Measurements from ENCODE around the gene ITGB6. TPM values are rescaled to one million over a fixed set of nuclear protein-coding genes. Genes with fewer than 3 reads are reported as not detected.
"Not testable (repeated sequence)": the region's sequence is repeated elsewhere in the genome, so short reads cannot be mapped to it uniquely, and the experiment has no call there.

The ITGB6 gene
- total RNA-seq, 2 experiments from 2014 or later, result not detected

- CTCF ChIA-PET, result no interaction called here
- Mint-ChIP-seq H3K36me3 (ENCODE audit: low read depth) (no peaks in the 10 kb centered on the region), H3K27ac (no peak overlapping the region), H3K27me3 (peaks cover 2% of the 10 kb centered on the region), H3K4me1 (no peaks in the 10 kb centered on the region), H3K4me3 (no peak overlapping the region), H3K9me3 (no peaks in the 10 kb centered on the region)
- no peak for DNase-seq
- POLR2A ChIA-PET, result no interaction called here
These were observed 34.1 kb downstream of the ITGB6 start for GRCh38 chr2:160165996-160166395.

GRCh38 chr2:160165081-160165480, 35.0 kb downstream of the ITGB6 start:
- Mint-ChIP-seq H3K4me1 (no peaks in the 10 kb centered on the region), H3K4me3 (no peak overlapping the region), H3K27ac (no peak overlapping the region), H3K9me3 (no peaks in the 10 kb centered on the region), H3K27me3 (peaks cover 2% of the 10 kb centered on the region), H3K36me3 (ENCODE audit: low read depth) (no peaks in the 10 kb centered on the region)
- ChIA-PET CTCF (no interaction called here), POLR2A (no interaction called here)
- no peak for DNase-seq

GRCh38 chr2:160157861-160158829, 41.9 kb downstream of the ITGB6 start:
- Mint-ChIP-seq H3K36me3 (ENCODE audit: low read depth) (no peaks in the 10 kb centered on the region), H3K4me1 (no peaks in the 10 kb centered on the region), H3K27ac (no peak overlapping the region), H3K4me3 (no peak overlapping the region), H3K9me3 (peaks cover 3% of the 10 kb centered on the region), H3K27me3 (no peaks in the 10 kb centered on the region)
- DNase-seq, result no peak
- ChIA-PET POLR2A (no interaction called here), CTCF (interaction anchor here (0.8 to 1.1 kb wide), 2 partner anchors 11 to 16 kb away, joined by 3 read pairs; no protein-coding TSS in a partner anchor)

- Mint-ChIP-seq H3K36me3 (ENCODE audit: low read depth) (no peaks in the 10 kb centered on the region), H3K4me3 (no peak overlapping the region), H3K9me3 (peaks cover 3% of the 10 kb centered on the region), H3K4me1 (no peaks in the 10 kb centered on the region), H3K27ac (no peak overlapping the region), H3K27me3 (peaks cover 2% of the 10 kb centered on the region)
- ChIA-PET POLR2A (no interaction called here), CTCF (interaction anchor here (1.1 kb wide), 1 partner anchor 18 kb away, joined by 3 read pairs; no protein-coding TSS in a partner anchor)
- no peak for DNase-seq
These were observed 43.4 kb downstream of the ITGB6 start for GRCh38 chr2:160156665-160157064.

- H3K27me3 Mint-ChIP-seq, result peaks cover 2% of the 10 kb centered on the region
- peaks cover 3% of the 10 kb centered on the region for H3K9me3 Mint-ChIP-seq
- no peak for DNase-seq
- H3K27ac Mint-ChIP-seq, result no peak overlapping the region
- CTCF ChIA-PET, result no interaction called here
- no peaks in the 10 kb centered on the region for H3K36me3 Mint-ChIP-seq (ENCODE audit: low read depth)
- POLR2A ChIA-PET, result no interaction called here
- no peaks in the 10 kb centered on the region for H3K4me1 Mint-ChIP-seq
- no peak overlapping the region for H3K4me3 Mint-ChIP-seq
These were observed 44.0 kb downstream of the ITGB6 start for GRCh38 chr2:160156100-160156499.

- H3K27ac Mint-ChIP-seq; H3K4me3 Mint-ChIP-seq; H3K9me3 Mint-ChIP-seq; POLR2A ChIA-PET; DNase-seq; H3K4me1 Mint-ChIP-seq; CTCF ChIA-PET; H3K36me3 Mint-ChIP-seq (ENCODE audit: low read depth): not testable (repeated sequence)
- peaks cover 15% of the 10 kb centered on the region for H3K27me3 Mint-ChIP-seq
These were observed 51.7 kb downstream of the ITGB6 start for GRCh38 chr2:160148419-160148818.

GRCh38 chr2:160145471-160145870, 54.6 kb downstream of the ITGB6 start:
- ChIA-PET POLR2A (no interaction called here), CTCF (no interaction called here)
- DNase-seq, result no peak
- Mint-ChIP-seq H3K27me3 (peaks cover 12% of the 10 kb centered on the region), H3K4me1 (no peaks in the 10 kb centered on the region), H3K36me3 (ENCODE audit: low read depth) (no peaks in the 10 kb centered on the region), H3K27ac (no peak overlapping the region), H3K4me3 (no peak overlapping the region), H3K9me3 (no peaks in the 10 kb centered on the region)

GRCh38 chr2:160144280-160144990, 55.6 kb downstream of the ITGB6 start:
- ChIA-PET POLR2A (interaction anchor here (0.6 kb wide), 1 partner anchor 850 kb away, joined by 3 read pairs; no protein-coding TSS in a partner anchor), CTCF (interaction anchor here (0.6 kb wide), 1 partner anchor 1153 kb away, joined by 5 read pairs; no protein-coding TSS in a partner anchor)
- Mint-ChIP-seq H3K27me3 (peaks cover 12% of the 10 kb centered on the region), H3K4me3 (no peak overlapping the region), H3K27ac (no peak overlapping the region), H3K4me1 (no peaks in the 10 kb centered on the region), H3K9me3 (no peaks in the 10 kb centered on the region), H3K36me3 (ENCODE audit: low read depth) (no peaks in the 10 kb centered on the region)
- DNase-seq, result no peak

GRCh38 chr2:160142472-160142871, 57.6 kb downstream of the ITGB6 start:
- DNase-seq, result no peak

GRCh38 chr2:160141912-160142311, 58.2 kb downstream of the ITGB6 start:
- H3K4me3 Mint-ChIP-seq, result no peak overlapping the region
- CTCF ChIA-PET, result interaction anchor here (0.8 to 1.3 kb wide), 2 partner anchors 10 to 22 kb away, joined by 3 to 4 read pairs; no protein-coding TSS in a partner anchor
- no peak for DNase-seq
- H3K4me1 Mint-ChIP-seq, result no peaks in the 10 kb centered on the region
- H3K27me3 Mint-ChIP-seq, result peaks cover 10% of the 10 kb centered on the region
- H3K9me3 Mint-ChIP-seq, result no peaks in the 10 kb centered on the region
- POLR2A ChIA-PET, result no interaction called here
- H3K36me3 Mint-ChIP-seq (ENCODE audit: low read depth), result no peaks in the 10 kb centered on the region
- H3K27ac Mint-ChIP-seq, result no peak overlapping the region

More at GRCh38 chr2:160142472-160142871, 57.6 kb downstream of the ITGB6 start:
- Mint-ChIP-seq H3K4me1 (no peaks in the 10 kb centered on the region), H3K9me3 (no peaks in the 10 kb centered on the region), H3K27ac (no peak overlapping the region), H3K27me3 (peaks cover 11% of the 10 kb centered on the region), H3K36me3 (ENCODE audit: low read depth) (no peaks in the 10 kb centered on the region), H3K4me3 (no peak overlapping the region)
- ChIA-PET CTCF (interaction anchor here (0.8 to 1.3 kb wide), 2 partner anchors 10 to 21 kb away, joined by 3 to 4 read pairs; no protein-coding TSS in a partner anchor), POLR2A (no interaction called here)

- ChIA-PET CTCF (interaction anchor here (1.3 kb wide), 1 partner anchor 22 kb away, joined by 3 read pairs; no protein-coding TSS in a partner anchor), POLR2A (no interaction called here)
- H3K27me3 Mint-ChIP-seq, result peaks cover 10% of the 10 kb centered on the region
- no peak for DNase-seq
- no peaks in the 10 kb centered on the region for H3K4me1 Mint-ChIP-seq
- no peaks in the 10 kb centered on the region for H3K9me3 Mint-ChIP-seq
- H3K27ac Mint-ChIP-seq, result no peak overlapping the region
- no peak overlapping the region for H3K4me3 Mint-ChIP-seq
- H3K36me3 Mint-ChIP-seq (ENCODE audit: low read depth), result no peaks in the 10 kb centered on the region
These were observed 58.7 kb downstream of the ITGB6 start for GRCh38 chr2:160141419-160141818.

- Mint-ChIP-seq H3K36me3 (ENCODE audit: low read depth) (no peaks in the 10 kb centered on the region), H3K27me3 (peaks cover 10% of the 10 kb centered on the region), H3K4me3 (no peak overlapping the region), H3K9me3 (no peaks in the 10 kb centered on the region), H3K27ac (no peak overlapping the region), H3K4me1 (no peaks in the 10 kb centered on the region)
- ChIA-PET POLR2A (no interaction called here), CTCF (interaction anchor here (0.7 kb wide), 1 partner anchor 15 kb away, joined by 3 read pairs; no protein-coding TSS in a partner anchor)
- no peak for DNase-seq
These were observed 59.6 kb downstream of the ITGB6 start for GRCh38 chr2:160140471-160140870.

- no peak for DNase-seq
- Mint-ChIP-seq H3K27me3 (peaks cover 6% of the 10 kb centered on the region), H3K9me3 (no peaks in the 10 kb centered on the region), H3K36me3 (ENCODE audit: low read depth) (no peaks in the 10 kb centered on the region), H3K4me1 (no peaks in the 10 kb centered on the region), H3K27ac (no peak overlapping the region), H3K4me3 (no peak overlapping the region)
- ChIA-PET POLR2A (no interaction called here), CTCF (no interaction called here)
These were observed 60.1 kb downstream of the ITGB6 start for GRCh38 chr2:160139991-160140390.
